ENCODE measurements around the gene HAUS8.
A peak's percentile ranks its signal among the peaks of the same experiment; 100 is the strongest.
"Not testable (repeated sequence)": the region's sequence is repeated elsewhere in the genome, so short reads cannot be mapped to it uniquely, and the experiment has no call there.

The HAUS8 gene

GRCh38 chr19:17026706-17027534, 48.3 kb downstream of the HAUS8 start, which contains the start of gene CPAMD8:
CPAMD8 (minus strand) TSS chr19:17026810; CDS start chr19:17026642, 168 bp downstream.
- DNase-seq = no peak

- DNase-seq = peak; percentile 6
These were observed 49.1 kb downstream of the HAUS8 start for GRCh38 chr19:17025991-17026658.

GRCh38 chr19:17025361-17025760, 49.9 kb downstream of the HAUS8 start:
- no peak for DNase-seq

- DNase-seq = not testable (repeated sequence)
These were observed 50.3 kb downstream of the HAUS8 start for GRCh38 chr19:17024941-17025340.

- DNase-seq = no peak
These were observed 51.4 kb downstream of the HAUS8 start for GRCh38 chr19:17023805-17024204.

GRCh38 chr19:17022738-17023137, 52.5 kb downstream of the HAUS8 start:
- DNase-seq = no peak

- no peak for DNase-seq
These were observed 53.3 kb downstream of the HAUS8 start for GRCh38 chr19:17021793-17022590.

- no peak for DNase-seq
These were observed 53.9 kb downstream of the HAUS8 start for GRCh38 chr19:17021328-17021727.

GRCh38 chr19:17020823-17021222, 54.4 kb downstream of the HAUS8 start:
- DNase-seq = no peak

- no peak for DNase-seq
These were observed 54.9 kb downstream of the HAUS8 start for GRCh38 chr19:17020385-17020784.

GRCh38 chr19:17014212-17014861, 60.9 kb downstream of the HAUS8 start:
- DNase-seq = not testable (repeated sequence)

- no peak for DNase-seq
These were observed 63.8 kb downstream of the HAUS8 start for GRCh38 chr19:17011485-17011884.

- DNase-seq = no peak
These were observed 68.7 kb downstream of the HAUS8 start for GRCh38 chr19:17006579-17006978.

GRCh38 chr19:17005000-17005399, 70.3 kb downstream of the HAUS8 start:
- DNase-seq = no peak

GRCh38 chr19:17004386-17004785, 70.9 kb downstream of the HAUS8 start:
- DNase-seq = no peak

GRCh38 chr19:17002455-17002854, 72.8 kb downstream of the HAUS8 start:
- DNase-seq = no peak

GRCh38 chr19:17001603-17002183, 73.6 kb downstream of the HAUS8 start:
- peak; percentile 83 for DNase-seq

All from CD4-positive, alpha-beta T cell treated with Interleukin-4 for 4 hours (primary cell).